Fibroblast of mammary gland (primary cell): Measurements from ENCODE around the gene NHLH1.

Experiments
- DNase-seq: peaks from one replicate; pipeline ENCODE4 v3.0.0-alpha.2; 2010; ENCODE audit warnings: low read depth
- H3K4me3 ChIP-seq: 2 replicates; pipeline ENCODE4 v1.5.1; 2011; ENCODE audit warnings: low read depth, mild to moderate bottlenecking, low read length, moderate library complexity; ENCODE audit not compliant: control insufficient read depth
- CTCF ChIP-seq: conservative IDR thresholded peaks from 2 replicates; pipeline ENCODE4 v1.5.1; 2011; ENCODE audit warnings: low read depth, low read length, inconsistent platforms; ENCODE audit not compliant: control insufficient read depth, insufficient read depth

NHLH1 gene

GRCh38 chr1:160361814-160362167, 5.1 kb upstream of the NHLH1 start:
- DNase-seq = no peak
- no peak for TF ChIP-seq CTCF

GRCh38 chr1:160362168-160362957, 4.5 kb upstream of the NHLH1 start:
- H3K4me3 ChIP-seq = no peak overlapping the region
- no peak for DNase-seq
- no peak for TF ChIP-seq CTCF

More at GRCh38 chr1:160361814-160362167, 5.1 kb upstream of the NHLH1 start:
- H3K4me3 ChIP-seq = no peak overlapping the region

- no peak overlapping the region for H3K4me3 ChIP-seq
- no peak for DNase-seq
- no peak for TF ChIP-seq CTCF
Measured at GRCh38 chr1:160363010-160363409, 3.9 kb upstream of the NHLH1 start.

GRCh38 chr1:160363951-160364735, 2.7 kb upstream of the NHLH1 start:
- no peak overlapping the region for H3K4me3 ChIP-seq
- no peak for DNase-seq
- no peak for TF ChIP-seq CTCF

GRCh38 chr1:160365325-160365724, 1.5 kb upstream of the NHLH1 start:
- DNase-seq = no peak
- no peak for TF ChIP-seq CTCF
- no peak overlapping the region for H3K4me3 ChIP-seq

- TF ChIP-seq CTCF = no peak
- no peak overlapping the region for H3K4me3 ChIP-seq
- DNase-seq = no peak
Measured at GRCh38 chr1:160367516-160367900, 637 bp downstream of the NHLH1 start.
